Ishikawa (cell line): Measurements from ENCODE around the gene PRKAR1A.

Experiments used
- CEBPB ChIP-seq: IDR thresholded peaks from 2 replicates; pipeline ENCODE4 v1.6.1; 2012
- CREB1 ChIP-seq: IDR thresholded peaks from 2 replicates; pipeline ENCODE4 v1.6.1; 2012; ENCODE audit warnings: low read depth
- EGR1 ChIP-seq: IDR thresholded peaks from 2 replicates; pipeline ENCODE4 v1.6.1; 2012
- EP300 ChIP-seq: IDR thresholded peaks from 2 replicates; pipeline ENCODE4 v1.6.1; 2012; ENCODE audit warnings: borderline replicate concordance
- FOXM1 ChIP-seq: IDR thresholded peaks from 2 replicates; pipeline ENCODE4 v1.6.1; 2012; ENCODE audit warnings: low read depth, borderline replicate concordance
- NFIC ChIP-seq: IDR thresholded peaks from 2 replicates; pipeline ENCODE4 v1.6.1; 2012
- RAD21 ChIP-seq: IDR thresholded peaks from 2 replicates; pipeline ENCODE4 v1.6.1; 2012; ENCODE audit warnings: low read depth
- TAF1 ChIP-seq: IDR thresholded peaks from 2 replicates; pipeline ENCODE4 v1.6.1; 2012; ENCODE audit warnings: low read depth, mild to moderate bottlenecking
- TCF12 ChIP-seq: IDR thresholded peaks from 2 replicates; pipeline ENCODE4 v1.6.1; 2012; ENCODE audit warnings: low read depth
- TEAD4 ChIP-seq: IDR thresholded peaks from 2 replicates; pipeline ENCODE4 v1.6.1; 2012
- YY1 ChIP-seq: IDR thresholded peaks from 2 replicates; pipeline ENCODE4 v1.6.1; 2012; ENCODE audit warnings: low read depth
- ZBTB7A ChIP-seq: IDR thresholded peaks from 2 replicates; pipeline ENCODE4 v1.6.1; 2012; ENCODE audit warnings: low read depth
- TF ChIP-seq, protein P1 (sequence below): IDR thresholded peaks from 2 replicates; pipeline ENCODE4 v1.6.1; 2012
- TF ChIP-seq, protein P2 (sequence below): IDR thresholded peaks from 2 replicates; pipeline ENCODE4 v1.6.1; 2012; ENCODE audit warnings: low read depth, mild to moderate bottlenecking
- TF ChIP-seq, protein P3 (sequence below): IDR thresholded peaks from 2 replicates; pipeline ENCODE4 v1.6.1; 2012

Gene PRKAR1A

DNA sequence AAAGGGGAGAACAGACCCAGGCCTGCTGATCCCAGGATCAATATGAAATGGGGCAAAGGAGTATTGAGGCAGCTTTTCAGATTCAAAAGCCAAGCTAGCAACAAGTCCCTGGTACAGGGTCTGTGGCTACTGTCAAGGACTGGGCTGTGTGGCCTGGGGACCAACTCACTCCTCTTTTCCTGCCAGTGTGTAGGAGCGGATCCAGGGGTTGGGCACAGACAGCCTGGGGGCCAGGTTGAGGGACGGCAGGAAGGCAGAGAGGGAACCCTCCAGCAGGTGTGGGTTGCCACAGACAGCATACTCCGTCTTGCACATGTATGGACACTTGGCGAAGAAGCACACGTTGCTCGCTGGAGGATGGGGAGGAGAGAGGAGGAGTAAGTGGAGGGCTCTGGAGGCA lies 29.6 kb downstream of the PRKAR1A start:
- TF ChIP-seq ZBTB7A (no peak), RAD21 (no peak), CREB1 (no peak), FOXM1 (no peak)
- TF ChIP-seq, protein P1, sequence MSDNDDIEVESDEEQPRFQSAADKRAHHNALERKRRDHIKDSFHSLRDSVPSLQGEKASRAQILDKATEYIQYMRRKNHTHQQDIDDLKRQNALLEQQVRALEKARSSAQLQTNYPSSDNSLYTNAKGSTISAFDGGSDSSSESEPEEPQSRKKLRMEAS: no peak
- TF ChIP-seq, protein P2, sequence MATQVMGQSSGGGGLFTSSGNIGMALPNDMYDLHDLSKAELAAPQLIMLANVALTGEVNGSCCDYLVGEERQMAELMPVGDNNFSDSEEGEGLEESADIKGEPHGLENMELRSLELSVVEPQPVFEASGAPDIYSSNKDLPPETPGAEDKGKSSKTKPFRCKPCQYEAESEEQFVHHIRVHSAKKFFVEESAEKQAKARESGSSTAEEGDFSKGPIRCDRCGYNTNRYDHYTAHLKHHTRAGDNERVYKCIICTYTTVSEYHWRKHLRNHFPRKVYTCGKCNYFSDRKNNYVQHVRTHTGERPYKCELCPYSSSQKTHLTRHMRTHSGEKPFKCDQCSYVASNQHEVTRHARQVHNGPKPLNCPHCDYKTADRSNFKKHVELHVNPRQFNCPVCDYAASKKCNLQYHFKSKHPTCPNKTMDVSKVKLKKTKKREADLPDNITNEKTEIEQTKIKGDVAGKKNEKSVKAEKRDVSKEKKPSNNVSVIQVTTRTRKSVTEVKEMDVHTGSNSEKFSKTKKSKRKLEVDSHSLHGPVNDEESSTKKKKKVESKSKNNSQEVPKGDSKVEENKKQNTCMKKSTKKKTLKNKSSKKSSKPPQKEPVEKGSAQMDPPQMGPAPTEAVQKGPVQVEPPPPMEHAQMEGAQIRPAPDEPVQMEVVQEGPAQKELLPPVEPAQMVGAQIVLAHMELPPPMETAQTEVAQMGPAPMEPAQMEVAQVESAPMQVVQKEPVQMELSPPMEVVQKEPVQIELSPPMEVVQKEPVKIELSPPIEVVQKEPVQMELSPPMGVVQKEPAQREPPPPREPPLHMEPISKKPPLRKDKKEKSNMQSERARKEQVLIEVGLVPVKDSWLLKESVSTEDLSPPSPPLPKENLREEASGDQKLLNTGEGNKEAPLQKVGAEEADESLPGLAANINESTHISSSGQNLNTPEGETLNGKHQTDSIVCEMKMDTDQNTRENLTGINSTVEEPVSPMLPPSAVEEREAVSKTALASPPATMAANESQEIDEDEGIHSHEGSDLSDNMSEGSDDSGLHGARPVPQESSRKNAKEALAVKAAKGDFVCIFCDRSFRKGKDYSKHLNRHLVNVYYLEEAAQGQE: no peak

DNA sequence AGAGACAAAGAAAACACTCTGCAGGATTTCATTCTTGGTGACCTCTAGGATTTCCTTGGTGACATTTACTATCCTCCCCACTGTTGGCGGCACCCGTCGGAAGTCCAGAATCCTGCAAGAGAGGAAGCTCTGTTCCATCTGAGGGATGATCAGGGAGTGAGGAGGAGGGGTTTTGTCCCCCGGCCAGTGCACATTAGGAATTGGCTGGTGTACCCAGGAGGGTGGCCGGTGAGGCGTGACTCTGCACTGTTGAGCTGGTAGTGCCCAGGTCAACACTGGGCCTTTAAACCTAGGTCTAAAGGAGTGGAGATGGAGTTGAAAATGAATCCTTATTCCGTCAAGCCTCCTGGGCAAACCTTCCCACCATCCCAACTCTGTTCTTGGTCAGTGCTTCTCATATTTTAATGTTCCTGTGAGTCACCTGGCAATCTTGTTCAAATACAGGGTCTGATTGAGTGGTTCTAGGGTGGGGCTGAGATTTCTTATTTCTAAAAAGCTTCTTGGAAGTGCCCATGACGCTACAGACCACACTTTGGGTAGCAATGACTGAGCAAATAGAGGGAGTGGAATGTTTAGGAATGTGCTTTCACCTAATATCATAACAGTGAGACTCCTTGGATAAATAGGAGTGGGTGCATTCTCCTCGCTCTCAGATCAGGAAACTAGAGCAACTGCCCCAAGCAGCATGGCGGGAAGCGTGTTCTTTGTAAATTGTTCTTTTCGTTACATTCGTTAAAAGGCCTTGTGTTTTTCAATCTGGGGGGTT lies 30.7 kb downstream of the PRKAR1A start:
- TF ChIP-seq TAF1: no peak
- no peak for TF ChIP-seq EGR1
- no peak for TF ChIP-seq TCF12
- TF ChIP-seq, protein P3, sequence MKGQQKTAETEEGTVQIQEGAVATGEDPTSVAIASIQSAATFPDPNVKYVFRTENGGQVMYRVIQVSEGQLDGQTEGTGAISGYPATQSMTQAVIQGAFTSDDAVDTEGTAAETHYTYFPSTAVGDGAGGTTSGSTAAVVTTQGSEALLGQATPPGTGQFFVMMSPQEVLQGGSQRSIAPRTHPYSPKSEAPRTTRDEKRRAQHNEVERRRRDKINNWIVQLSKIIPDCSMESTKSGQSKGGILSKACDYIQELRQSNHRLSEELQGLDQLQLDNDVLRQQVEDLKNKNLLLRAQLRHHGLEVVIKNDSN: no peak
- TF ChIP-seq, protein P1: no peak
- TF ChIP-seq CEBPB: no peak
- no peak for TF ChIP-seq YY1
- no peak for TF ChIP-seq RAD21
- TF ChIP-seq EP300: no peak
- TF ChIP-seq FOXM1: no peak
- TF ChIP-seq CREB1: no peak
- no peak for TF ChIP-seq TEAD4
- no peak for TF ChIP-seq NFIC
- TF ChIP-seq, protein P2: no peak

DNA sequence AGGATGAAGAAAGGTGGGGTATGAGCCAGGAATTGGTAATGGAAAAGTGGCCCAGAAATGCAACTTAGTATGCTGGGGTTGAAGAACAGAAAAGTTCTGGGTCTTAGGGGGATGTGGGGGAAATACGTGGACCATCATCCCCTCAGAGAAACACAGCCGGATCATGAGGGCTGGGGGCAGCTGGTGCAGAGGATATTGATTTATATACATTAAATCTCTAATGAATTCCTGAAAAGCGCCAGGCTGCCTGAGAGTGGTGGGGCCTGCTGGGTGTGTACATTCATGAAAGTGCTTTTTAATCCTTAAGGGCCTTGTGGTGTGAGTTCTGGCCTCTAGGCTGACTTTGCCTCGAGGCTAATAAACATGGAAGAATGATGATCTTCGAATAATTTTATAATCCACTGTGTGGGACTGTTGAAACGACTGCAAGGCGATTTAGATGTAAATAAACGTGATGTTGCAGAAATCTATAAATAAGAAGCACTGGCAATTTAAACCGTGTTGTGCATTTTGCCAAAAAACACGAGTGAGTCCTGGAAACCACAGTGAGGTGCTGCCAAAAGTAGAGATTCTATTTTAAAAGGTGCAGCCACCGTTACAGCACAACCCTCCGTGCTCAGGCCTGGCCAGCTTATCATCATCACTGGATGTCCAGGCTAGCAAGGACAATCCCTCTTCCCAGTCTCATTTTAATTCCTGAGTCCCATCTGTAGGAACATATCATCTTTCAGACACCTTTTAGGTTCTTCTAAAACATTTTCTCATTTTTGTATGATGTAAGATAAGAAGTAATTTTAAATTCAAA lies 32.1 kb downstream of the PRKAR1A start:
- TF ChIP-seq NFIC: no peak
- TF ChIP-seq, protein P2: no peak
- TF ChIP-seq YY1: no peak
- TF ChIP-seq FOXM1: no peak

DNA sequence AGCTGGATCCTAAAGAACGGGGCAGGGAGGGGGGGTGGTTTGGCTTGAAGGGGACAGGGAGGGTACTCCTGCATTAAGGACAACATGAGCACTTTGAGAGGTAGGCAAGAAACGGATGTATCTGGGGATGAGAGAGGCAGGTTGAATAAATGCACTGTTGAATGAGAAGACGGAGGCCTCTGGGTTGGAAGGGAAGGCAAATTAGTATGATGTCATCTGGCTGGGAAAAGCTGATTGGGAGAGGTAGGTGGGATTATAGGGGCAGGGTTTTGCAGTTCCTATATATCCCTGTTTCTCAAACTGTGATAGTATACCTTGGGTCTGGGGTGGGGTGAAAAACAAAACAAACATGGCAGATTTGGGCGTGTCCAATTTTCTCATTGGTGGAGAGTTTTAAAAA lies 44.3 kb downstream of the PRKAR1A start:
- TF ChIP-seq NFIC: no peak
- TF ChIP-seq YY1: no peak
- TF ChIP-seq RAD21: no peak
- TF ChIP-seq ZBTB7A: no peak

DNA sequence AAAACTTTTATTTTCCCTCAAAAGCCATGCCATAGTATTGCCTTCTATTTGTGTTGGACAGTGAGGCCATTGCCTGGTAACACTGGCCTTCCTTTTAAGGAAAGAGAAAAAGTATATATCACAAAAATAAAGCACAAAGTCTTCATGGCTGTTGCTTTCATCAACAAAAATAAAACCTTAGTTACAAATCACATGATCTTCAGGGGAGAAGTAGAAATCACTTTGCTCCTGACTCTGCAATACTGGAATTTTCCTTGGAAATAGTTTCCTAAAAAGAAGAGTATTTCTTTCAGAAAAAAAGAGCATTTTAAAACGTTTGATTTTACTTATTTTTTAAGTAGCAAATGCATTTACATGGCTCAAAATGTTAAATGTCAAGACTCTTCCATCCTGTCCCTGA lies 47.1 kb downstream of the PRKAR1A start:
- TF ChIP-seq EGR1: no peak
- no peak for TF ChIP-seq YY1
- no peak for TF ChIP-seq NFIC
- TF ChIP-seq, protein P3: no peak
- no peak for TF ChIP-seq TCF12
- no peak for TF ChIP-seq CEBPB
- TF ChIP-seq ZBTB7A: no peak
- no peak for TF ChIP-seq TAF1
- no peak for TF ChIP-seq CREB1
- TF ChIP-seq EP300: no peak
- TF ChIP-seq, protein P2: no peak
- TF ChIP-seq, protein P1: no peak
- TF ChIP-seq FOXM1: no peak
- no peak for TF ChIP-seq TEAD4
- TF ChIP-seq RAD21: no peak
